ENCODE data around the gene ANO4. TPM values are rescaled to one million over a fixed set of nuclear protein-coding genes. Genes with fewer than 3 reads are reported as not detected.
A peak's percentile ranks its signal among the peaks of the same experiment; 100 is the strongest.

ANO4 gene
- total RNA-seq, 2 donors from 2014 or later: 3.4 to 4.0 TPM

- Mint-ChIP-seq H3K4me3 (no peak overlapping the region), H3K9me3 (no peaks in the 10 kb centered on the region), H3K4me1 (peaks cover 6% of the 10 kb centered on the region), H3K27ac (no peak overlapping the region), H3K27me3 (ENCODE audit: insufficient read depth) (no peaks in the 10 kb centered on the region), H3K36me3 (ENCODE audit: low read depth) (no peaks in the 10 kb centered on the region)
- H3K27ac ChIP-seq (ENCODE audit: low read depth, low read length): no peak overlapping the region
- H3K9me3 ChIP-seq (ENCODE audit: control insufficient read depth, low read length): no peaks in the 10 kb centered on the region
- no peak overlapping the region for H3K9ac ChIP-seq (ENCODE audit: extremely low read depth, low read length, poor library complexity, severe bottlenecking)
- DNase-seq: no peak
- no peaks in the 10 kb centered on the region for H3K27me3 ChIP-seq (ENCODE audit: control insufficient read depth, insufficient read depth, low read length, poor library complexity, severe bottlenecking)
- H3K4me1 ChIP-seq (ENCODE audit: control insufficient read depth, insufficient read depth, low read length): no peaks in the 10 kb centered on the region
- H3K36me3 ChIP-seq (ENCODE audit: control insufficient read depth, insufficient read depth, low read length): no peaks in the 10 kb centered on the region
- WGBS, 2 experiments (ENCODE audit: insufficient coverage in 1 of 2, insufficient read length in 1 of 2): 47% methylated on average over 1 of the region's 1 CpG; no CpG with 5 or more reads in 1 of the 2 experiments
- no peak for TF ChIP-seq CTCF (conservative IDR thresholded peaks at IDR 0.05)
- H3K4me3 ChIP-seq (ENCODE audit: low read length): no peak overlapping the region
Measured at GRCh38 chr12:100823963-100824362, 29.4 kb downstream of the ANO4 start.

GRCh38 chr12:100824476-100824875, 29.9 kb downstream of the ANO4 start:
- Histone ChIP-seq H3K27ac (ENCODE audit: low read depth, low read length) (no peak overlapping the region), H3K9me3 (ENCODE audit: control insufficient read depth, low read length) (no peaks in the 10 kb centered on the region), H3K4me3 (ENCODE audit: low read length) (no peak overlapping the region), H3K27me3 (ENCODE audit: control insufficient read depth, insufficient read depth, low read length, poor library complexity, severe bottlenecking) (no peaks in the 10 kb centered on the region), H3K9ac (ENCODE audit: extremely low read depth, low read length, poor library complexity, severe bottlenecking) (no peak overlapping the region), H3K4me1 (ENCODE audit: control insufficient read depth, insufficient read depth, low read length) (no peaks in the 10 kb centered on the region), H3K36me3 (ENCODE audit: control insufficient read depth, insufficient read depth, low read length) (no peaks in the 10 kb centered on the region)
- no peak for TF ChIP-seq CTCF (conservative IDR thresholded peaks at IDR 0.05)
- H3K4me1 Mint-ChIP-seq: peaks cover 6% of the 10 kb centered on the region
- H3K36me3 Mint-ChIP-seq (ENCODE audit: low read depth): no peaks in the 10 kb centered on the region
- 66 to 92% methylated on average over 2 to 3 of the region's 3 CpGs for WGBS, 2 experiments (ENCODE audit: insufficient coverage in 1 of 2, insufficient read length in 1 of 2)
- no peaks in the 10 kb centered on the region for H3K27me3 Mint-ChIP-seq (ENCODE audit: insufficient read depth)
- no peak for DNase-seq
- H3K4me3 Mint-ChIP-seq: no peak overlapping the region
- no peaks in the 10 kb centered on the region for H3K9me3 Mint-ChIP-seq
- no peak overlapping the region for H3K27ac Mint-ChIP-seq

- Histone ChIP-seq H3K9ac (ENCODE audit: extremely low read depth, low read length, poor library complexity, severe bottlenecking) (no peak overlapping the region), H3K9me3 (ENCODE audit: control insufficient read depth, low read length) (no peaks in the 10 kb centered on the region), H3K36me3 (ENCODE audit: control insufficient read depth, insufficient read depth, low read length) (no peaks in the 10 kb centered on the region), H3K27me3 (ENCODE audit: control insufficient read depth, insufficient read depth, low read length, poor library complexity, severe bottlenecking) (no peaks in the 10 kb centered on the region), H3K4me3 (ENCODE audit: low read length) (no peak overlapping the region), H3K27ac (ENCODE audit: low read depth, low read length) (no peak overlapping the region), H3K4me1 (ENCODE audit: control insufficient read depth, insufficient read depth, low read length) (no peaks in the 10 kb centered on the region)
- 32 to 43% methylated on average over 1 to 4 of the region's 4 CpGs for WGBS, 2 experiments (ENCODE audit: insufficient coverage in 1 of 2, insufficient read length in 1 of 2)
- H3K36me3 Mint-ChIP-seq (ENCODE audit: low read depth): no peaks in the 10 kb centered on the region
- H3K4me1 Mint-ChIP-seq: peaks cover 6% of the 10 kb centered on the region
- no peaks in the 10 kb centered on the region for H3K27me3 Mint-ChIP-seq (ENCODE audit: insufficient read depth)
- H3K4me3 Mint-ChIP-seq: no peak overlapping the region
- peak; percentile 93 for DNase-seq
- no peaks in the 10 kb centered on the region for H3K9me3 Mint-ChIP-seq
- H3K27ac Mint-ChIP-seq: no peak overlapping the region
- no peak for TF ChIP-seq CTCF (conservative IDR thresholded peaks at IDR 0.05)
Measured at GRCh38 chr12:100826323-100826722, 31.7 kb downstream of the ANO4 start.

Data from endodermal cell (in vitro differentiated cells).